ENCODE results near the gene CTNNA1. TPM values are rescaled to one million over a fixed set of nuclear protein-coding genes. Genes with fewer than 3 reads are reported as not detected.

Gene CTNNA1
- total and polyA plus RNA-seq, 9 of the 15 experiments (the other 6 are each of a cell fraction or from before 2014, with no cell fraction given), result 29.6 to 117 (median 89.1) TPM

GRCh38 chr5:138831703-138832102 lies 78.5 kb downstream of the CTNNA1 start:
- POLR2A ChIA-PET, result interaction anchor here (0.6 kb wide), 1 partner anchor 472 kb away, joined by 3 read pairs; no protein-coding TSS in a partner anchor
- CTCF ChIA-PET (ENCODE audit: low intra/inter-chr PET ratio), result no interaction called here
- Histone ChIP-seq H3K4me2 (ENCODE audit: insufficient read depth, low read length) (no peak overlapping the region), H2AFZ (ENCODE audit: low read depth, low read length) (no peak overlapping the region), H3K27ac (ENCODE audit: extremely low read depth, low read depth, low read length) (no peak overlapping the region), H3K9ac (ENCODE audit: insufficient read depth in 1 of 2, low read depth in 2 of 2, low read length in 2 of 2) (no peak overlapping the region), H4K20me1 (replicated peaks; ENCODE audit: control insufficient read depth, insufficient read depth, low read length) (no peaks in the 10 kb centered on the region), H3K4me1 (replicated peaks in 1 of 2; ENCODE audit: control insufficient read depth in 2 of 2, insufficient read depth in 2 of 2, low read length in 2 of 2) (no peaks in the 10 kb centered on the region), H3K9me1 (ENCODE audit: control insufficient read depth, insufficient read depth, low read length) (no peaks in the 10 kb centered on the region), H3K9me3 (replicated peaks; ENCODE audit: control insufficient read depth, insufficient read depth, low read depth, low read length) (no peaks in the 10 kb centered on the region; the same call in 1 of the 2 replicates), H3K27me3 (ENCODE audit: control insufficient read depth in 2 of 2, insufficient read depth in 2 of 2, low read length in 2 of 2) (no peaks in the 10 kb centered on the region), H3K36me3 (ENCODE audit: control insufficient read depth, insufficient read depth, low read length) (peaks cover 30% of the 10 kb centered on the region; the same call in 2 of the 3 replicates), H3K79me2 (ENCODE audit: control insufficient read depth, insufficient read depth, low read length) (no peaks in the 10 kb centered on the region), H3K4me3 (no peak overlapping the region)
- intact Hi-C loops (cut with micrococcal nuclease) (no loop called here), in situ Hi-C loops (cut with MboI) (no loop called here)
- ATAC-seq, result no peak
- DNase-seq (ENCODE audit: extremely low read depth in 1 of 4, low spot score in 3 of 4), result no peak
- TF ChIP-seq MNT (conservative IDR thresholded peaks at IDR 0.05), result no peak
- no peak for TF ChIP-seq E2F8 (IDR thresholded peaks at IDR 0.05; ENCODE audit: low read depth, partially characterized antibody)
- no peak for TF ChIP-seq ETS2 (tag; IDR thresholded peaks at IDR 0.05; ENCODE audit: borderline replicate concordance, poor library complexity, severe bottlenecking)
- no peak for TF ChIP-seq ZNF184 (CRISPR knock-in tag; IDR thresholded peaks at IDR 0.05)
- TF ChIP-seq ZMIZ1 (IDR thresholded peaks at IDR 0.05; ENCODE audit: low read depth in 2 of 2, low read length in 2 of 2), result no peak
- TF ChIP-seq GTF2F1 (IDR thresholded peaks at IDR 0.05; ENCODE audit: low read depth, low read length), result no peak
- FAIRE-seq, result no peak
- no TSS peak for BruUV-seq (replicated peaks)

All from K562 (cell line).